GM19193 (cell line): Measurements from ENCODE around the gene EXOC6B.

Source experiments
- POLR2A ChIP-seq: IDR thresholded peaks from 4 replicates; pipeline ENCODE4 v1.6.1; 2011; ENCODE audit not compliant: insufficient read depth, insufficient read length; ENCODE audit errors: extremely low read depth

Gene EXOC6B

GRCh38 chr2:72291059-72291458 lies 534.8 kb downstream of the EXOC6B start:
- no peak for TF ChIP-seq POLR2A

- no peak for TF ChIP-seq POLR2A
Observed at GRCh38 chr2:72289736-72290135, 536.1 kb downstream of the EXOC6B start.

GRCh38 chr2:72289283-72289682 lies 536.5 kb downstream of the EXOC6B start:
- no peak for TF ChIP-seq POLR2A

GRCh38 chr2:72278046-72278445 lies 547.8 kb downstream of the EXOC6B start:
- no peak for TF ChIP-seq POLR2A

GRCh38 chr2:72276876-72277275 lies 549.0 kb downstream of the EXOC6B start:
- no peak for TF ChIP-seq POLR2A

GRCh38 chr2:72276356-72276755 lies 549.5 kb downstream of the EXOC6B start:
- no peak for TF ChIP-seq POLR2A

- no peak for TF ChIP-seq POLR2A
Observed at GRCh38 chr2:72275084-72275483, 550.7 kb downstream of the EXOC6B start.

GRCh38 chr2:72274380-72274797 lies 551.4 kb downstream of the EXOC6B start:
- TF ChIP-seq POLR2A: no peak

GRCh38 chr2:72273384-72273783 lies 552.4 kb downstream of the EXOC6B start:
- TF ChIP-seq POLR2A: no peak

- TF ChIP-seq POLR2A: no peak
Observed at GRCh38 chr2:72271766-72272641, 553.8 kb downstream of the EXOC6B start.

- TF ChIP-seq POLR2A: no peak
Observed at GRCh38 chr2:72271276-72271614, 554.6 kb downstream of the EXOC6B start.

- TF ChIP-seq POLR2A: no peak
Observed at GRCh38 chr2:72270556-72271275, 555.1 kb downstream of the EXOC6B start.

GRCh38 chr2:72263776-72264060 lies 562.1 kb downstream of the EXOC6B start:
- TF ChIP-seq POLR2A: no peak

- TF ChIP-seq POLR2A: no peak
Observed at GRCh38 chr2:72263043-72263775, 562.6 kb downstream of the EXOC6B start.

- TF ChIP-seq POLR2A: no peak
Observed at GRCh38 chr2:72261076-72261475, 564.8 kb downstream of the EXOC6B start.
